CD4-positive, alpha-beta T cell treated with Interleukin-2 at 100 ng/mL for 4 hours (primary cell): Measurements from ENCODE around the gene MITF.
"Not testable (repeated sequence)": the region's sequence is repeated elsewhere in the genome, so short reads cannot be mapped to it uniquely, and the experiment has no call there.

Experiments used
- DNase-seq: peaks from one replicate; pipeline ENCODE4 v3.0.0-alpha.2; 2020; ENCODE audit warnings: low spot score

Gene MITF

GRCh38 chr3:69876073-69876472 is 136.8 kb downstream of the MITF start:
- DNase-seq: no peak

GRCh38 chr3:69878254-69878653 is 139.0 kb downstream of the MITF start:
- DNase-seq: no peak

- no peak for DNase-seq
These were observed 139.8 kb downstream of the MITF start for GRCh38 chr3:69879051-69879450.

- no peak for DNase-seq
These were observed 140.9 kb downstream of the MITF start for GRCh38 chr3:69880069-69880640.

GRCh38 chr3:69881051-69881450 is 141.8 kb downstream of the MITF start:
- no peak for DNase-seq

GRCh38 chr3:69881756-69882428 is 142.6 kb downstream of the MITF start:
- no peak for DNase-seq

- no peak for DNase-seq
These were observed 143.3 kb downstream of the MITF start for GRCh38 chr3:69882560-69882959.

- no peak for DNase-seq
These were observed 149.0 kb downstream of the MITF start for GRCh38 chr3:69888040-69888942.

- no peak for DNase-seq
These were observed 149.7 kb downstream of the MITF start for GRCh38 chr3:69888943-69889315.

GRCh38 chr3:69890084-69890483 is 150.8 kb downstream of the MITF start:
- DNase-seq: no peak

GRCh38 chr3:69890691-69891090 is 151.4 kb downstream of the MITF start:
- DNase-seq: no peak

- DNase-seq: no peak
These were observed 153.4 kb downstream of the MITF start for GRCh38 chr3:69892706-69893105.

GRCh38 chr3:69893274-69893673 is 154.0 kb downstream of the MITF start:
- DNase-seq: no peak

- DNase-seq: no peak
These were observed 156.8 kb downstream of the MITF start for GRCh38 chr3:69896095-69896494.

GRCh38 chr3:69900331-69900730 is 161.1 kb downstream of the MITF start:
- DNase-seq: no peak

GRCh38 chr3:69901802-69902201 is 162.5 kb downstream of the MITF start:
- no peak for DNase-seq

- DNase-seq: no peak
These were observed 163.1 kb downstream of the MITF start for GRCh38 chr3:69902386-69902785.

GRCh38 chr3:69906351-69906966 is 167.2 kb downstream of the MITF start:
- DNase-seq: no peak

GRCh38 chr3:69907554-69907953 is 168.3 kb downstream of the MITF start:
- no peak for DNase-seq

- DNase-seq: not testable (repeated sequence)
These were observed 170.6 kb downstream of the MITF start for GRCh38 chr3:69909859-69910258.

- DNase-seq: no peak
These were observed 174.2 kb downstream of the MITF start for GRCh38 chr3:69913422-69913821.

GRCh38 chr3:69914395-69914794 is 175.1 kb downstream of the MITF start:
- DNase-seq: no peak

GRCh38 chr3:69915726-69916125 is 176.5 kb downstream of the MITF start:
- DNase-seq: no peak
